Neural cell (in vitro differentiated cells): ENCODE results near the gene ELN.

Source experiments
- CTCF ChIP-seq: fragments of 450-650 bp; IDR thresholded peaks from 2 replicates; pipeline ENCODE4 v1.5.1; 2014; ENCODE audit warnings: antibody characterized with exemption, mild to moderate bottlenecking, moderate library complexity; ENCODE audit not compliant: poor library complexity, severe bottlenecking
- EZH2 ChIP-seq: fragments of 200-600, 300-800 bp; shearing (Covaris generic), sonication (generic); IDR thresholded peaks from 2 replicates; pipeline ENCODE4 v1.6.1; 2014; ENCODE audit warnings: antibody characterized with exemption, low read length, borderline replicate concordance, mild to moderate bottlenecking; ENCODE audit not compliant: insufficient read depth, poor library complexity, severe bottlenecking
- MXI1 ChIP-seq: fragments of 450-650 bp; conservative IDR thresholded peaks from 2 replicates; pipeline ENCODE4 v1.6.1; 2014; ENCODE audit warnings: antibody characterized with exemption, mild to moderate bottlenecking; ENCODE audit not compliant: poor library complexity, severe bottlenecking
- POLR2AphosphoS5 ChIP-seq: IDR thresholded peaks from 2 replicates; pipeline ENCODE4 v1.6.1; 2012
- RAD21 ChIP-seq: fragments of 450-650 bp; conservative IDR thresholded peaks from 2 replicates; pipeline ENCODE4 v1.6.1; 2014; ENCODE audit warnings: antibody characterized with exemption, mild to moderate bottlenecking, moderate library complexity
- REST ChIP-seq: IDR thresholded peaks from 2 replicates; pipeline ENCODE4 v1.6.1; 2012; ENCODE audit warnings: borderline replicate concordance
- SMC3 ChIP-seq: fragments of 450-650 bp; conservative IDR thresholded peaks from 2 replicates; pipeline ENCODE4 v1.6.1; 2014; ENCODE audit warnings: antibody characterized with exemption, mild to moderate bottlenecking, moderate library complexity; ENCODE audit not compliant: poor library complexity

- TF ChIP-seq CTCF: no peak
- TF ChIP-seq MXI1: no peak
- TF ChIP-seq SMC3: no peak
- no peak for TF ChIP-seq EZH2
- TF ChIP-seq REST: no peak
- no peak for TF ChIP-seq RAD21
- no peak for TF ChIP-seq POLR2AphosphoS5
Measured at GRCh38 chr7:74087791-74088453, 59.9 kb downstream of the ELN start.
